Forelimb muscle (tissue), 1 donor: ENCODE results near the gene SHMT2. TPM values are rescaled to one million over a fixed set of nuclear protein-coding genes. Genes with fewer than 3 reads are reported as not detected.
"Not testable (repeated sequence)": the region's sequence is repeated elsewhere in the genome, so short reads cannot be mapped to it uniquely, and the experiment has no call there.

Source experiments
- DNase-seq: peaks from one replicate; pipeline ENCODE4 v3.0.0-alpha.2; 2013; ENCODE audit warnings: low read depth
- polyA plus RNA-seq: library from polyadenylated mRNA; unstranded; fragments of 120-200 nt; gene quantifications from one replicate; pipeline ENCODE4 v1.2.1, GENCODE V29; 2013; ENCODE audit not compliant: insufficient read length

Gene SHMT2
- polyA plus RNA-seq, 1 donor: 64.4 TPM

DNA sequence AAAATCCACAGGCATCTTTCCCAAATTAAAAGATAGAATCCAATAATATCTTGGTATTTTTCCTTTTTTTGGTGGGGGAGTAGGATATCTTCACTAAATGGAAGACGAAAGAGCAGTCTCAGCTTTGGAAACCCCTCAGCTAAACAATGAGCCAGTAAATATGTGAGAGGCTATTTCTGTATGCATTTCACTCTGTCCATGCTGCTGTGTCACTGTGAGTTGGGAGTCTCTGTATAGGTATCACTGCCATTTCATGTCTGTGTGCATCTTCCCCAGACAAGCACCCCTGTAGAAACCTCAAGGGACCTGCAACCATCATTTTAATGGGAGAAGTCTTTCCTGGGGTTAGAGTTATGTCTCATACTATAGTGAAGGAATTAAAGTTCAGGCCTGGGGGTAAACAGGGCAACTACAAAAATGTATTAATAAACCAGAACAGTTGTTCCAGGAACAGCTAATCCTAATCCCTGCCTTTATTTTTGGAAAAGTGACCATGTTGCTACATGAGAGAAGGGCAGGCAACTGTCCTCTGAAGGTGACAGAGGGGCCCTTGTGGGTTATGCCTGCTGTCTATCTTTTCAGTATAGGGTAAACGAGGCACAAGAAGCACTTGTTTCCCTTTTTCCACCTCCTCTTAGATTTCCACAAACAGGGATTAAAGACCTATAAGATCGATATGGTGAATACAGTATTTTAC lies 32.8 kb downstream of the SHMT2 start:
- DNase-seq: no peak

DNA sequence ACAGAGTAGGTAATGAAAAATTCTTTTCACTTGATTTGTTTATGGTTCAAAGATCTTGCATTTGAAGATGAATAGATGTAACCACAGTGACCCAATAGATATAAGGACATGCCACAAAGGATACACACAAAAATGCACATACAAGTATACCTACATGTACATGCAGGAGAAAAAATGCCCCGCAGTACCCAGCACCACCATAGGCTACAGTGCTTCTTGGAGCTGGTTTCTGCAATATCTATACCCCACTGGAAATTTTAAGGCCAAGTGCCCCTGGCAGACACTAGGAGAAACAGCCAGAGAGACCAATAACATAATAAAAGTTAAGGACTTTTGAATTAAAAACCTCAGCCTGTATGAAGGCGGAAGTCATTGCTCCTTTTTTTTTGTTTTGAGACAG lies 33.6 kb downstream of the SHMT2 start:
- no peak for DNase-seq

DNA sequence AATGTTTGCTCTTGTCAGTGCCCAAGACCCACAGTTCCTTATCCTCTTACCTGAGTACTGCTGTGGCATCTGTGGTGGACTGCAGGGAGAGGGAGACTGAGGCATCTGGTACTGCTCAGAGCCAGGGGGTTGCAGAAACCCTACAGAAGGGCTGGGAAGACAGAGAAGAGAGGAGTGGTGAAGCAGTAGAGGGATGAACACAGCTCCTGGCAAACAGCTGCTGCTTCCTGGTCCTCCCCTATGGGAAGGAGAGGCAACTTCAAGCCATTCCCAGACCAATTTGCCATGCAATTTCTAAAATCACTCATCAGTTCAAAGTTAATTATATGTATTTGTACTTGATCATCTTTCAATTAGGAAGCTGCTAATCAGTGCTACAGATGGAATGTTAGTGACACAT lies 37.2 kb downstream of the SHMT2 start:
- no peak for DNase-seq

DNA sequence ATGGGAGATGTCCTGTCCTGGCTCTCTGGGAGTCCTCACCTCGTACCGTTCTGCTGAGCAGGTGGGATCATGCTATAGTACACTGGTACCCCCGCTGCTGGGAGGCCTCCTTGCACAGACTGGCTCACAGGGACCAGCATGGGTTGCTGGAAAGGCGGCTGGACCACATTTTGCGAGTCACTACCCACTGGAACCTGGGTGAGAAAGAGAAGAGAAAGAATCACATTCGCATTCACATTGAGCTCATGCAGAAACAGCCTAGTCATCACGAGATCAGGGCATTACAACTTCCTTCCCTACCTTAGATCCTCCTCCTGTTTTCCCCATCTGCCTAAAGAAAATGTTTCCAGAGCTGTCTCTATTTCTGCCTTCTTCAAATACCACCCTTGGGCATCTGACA lies 38.8 kb downstream of the SHMT2 start:
- DNase-seq: no peak

DNA sequence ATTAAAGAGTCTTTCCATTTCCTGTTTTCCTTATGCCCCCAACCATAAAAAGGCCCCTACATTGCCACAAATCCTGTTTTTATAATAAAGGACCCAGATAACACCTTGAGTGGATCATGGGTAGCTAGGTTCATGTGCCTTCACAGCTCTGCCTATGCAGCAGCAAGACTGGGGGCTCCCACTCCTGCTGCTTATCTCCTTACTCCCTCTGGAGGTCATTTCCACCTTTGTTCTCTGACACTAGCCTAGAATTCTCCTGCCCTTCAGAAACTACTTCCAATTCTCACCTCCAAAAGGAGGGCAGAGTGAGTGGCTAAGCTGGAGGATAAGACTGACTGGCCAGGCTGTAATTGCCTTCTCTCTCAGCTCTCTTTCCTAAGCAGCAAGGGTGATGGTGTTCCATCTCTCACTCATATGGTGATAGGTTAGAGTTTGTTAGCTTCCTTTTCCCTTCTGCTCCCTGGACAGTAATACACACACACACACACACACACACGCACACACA lies 41.5 kb downstream of the SHMT2 start:
- no peak for DNase-seq

DNA sequence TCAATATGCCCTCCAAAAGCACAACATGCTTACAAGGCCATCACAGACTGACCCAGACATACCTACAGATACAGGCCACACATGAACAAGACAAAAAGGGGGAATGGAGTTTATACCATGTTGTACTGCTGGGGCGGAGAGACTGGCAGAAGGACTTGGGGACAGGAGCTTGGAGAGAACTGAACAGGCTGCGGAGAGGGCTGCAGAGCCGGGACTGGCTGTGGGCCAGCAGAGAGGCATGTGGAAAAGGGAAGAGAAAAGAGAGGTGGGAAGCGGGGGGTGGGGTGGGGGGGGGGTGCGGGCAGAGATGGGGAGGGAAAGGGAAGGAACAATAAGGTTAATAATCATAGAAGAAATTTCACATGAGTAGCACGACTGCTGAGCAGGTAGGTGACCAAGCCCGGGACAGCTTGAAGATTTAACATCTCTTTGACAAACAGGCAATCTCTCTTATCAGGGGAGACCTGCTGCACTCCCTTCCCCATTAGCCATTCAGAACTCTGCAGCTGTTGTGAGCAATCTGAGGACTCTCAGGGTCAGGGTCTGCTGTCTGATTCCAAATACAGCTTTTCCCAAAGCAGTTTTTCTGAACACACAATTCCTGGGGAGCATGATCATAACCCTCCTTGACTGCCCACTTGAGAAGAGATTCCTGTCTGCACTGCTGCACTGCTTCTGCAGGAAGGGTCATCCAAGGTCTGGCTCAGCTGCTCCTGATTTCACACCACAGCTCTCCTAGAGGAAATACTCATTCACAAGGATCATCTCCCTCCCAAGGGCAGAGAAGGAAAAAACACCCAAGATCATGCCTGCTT lies 43.0 kb downstream of the SHMT2 start:
- DNase-seq: no peak

DNA sequence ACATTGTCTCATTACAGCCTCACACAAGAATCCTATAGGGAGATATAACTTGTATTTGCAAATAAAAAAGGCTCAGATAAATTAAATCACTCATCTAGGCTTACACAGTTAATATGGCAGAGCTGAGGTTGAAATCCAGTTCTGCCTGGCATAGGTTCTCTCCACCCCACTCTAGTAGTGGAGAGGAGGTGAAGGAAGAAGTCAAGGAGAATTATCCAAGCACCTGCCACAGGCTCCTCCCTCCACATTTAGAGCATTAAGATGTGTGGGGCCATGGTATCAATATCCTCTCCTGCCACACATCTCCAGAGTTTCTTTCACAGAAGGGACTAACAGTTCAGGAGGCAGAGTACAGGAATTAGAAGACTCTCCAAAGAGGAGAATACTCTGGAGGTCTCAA lies 44.0 kb downstream of the SHMT2 start:
- no peak for DNase-seq

DNA sequence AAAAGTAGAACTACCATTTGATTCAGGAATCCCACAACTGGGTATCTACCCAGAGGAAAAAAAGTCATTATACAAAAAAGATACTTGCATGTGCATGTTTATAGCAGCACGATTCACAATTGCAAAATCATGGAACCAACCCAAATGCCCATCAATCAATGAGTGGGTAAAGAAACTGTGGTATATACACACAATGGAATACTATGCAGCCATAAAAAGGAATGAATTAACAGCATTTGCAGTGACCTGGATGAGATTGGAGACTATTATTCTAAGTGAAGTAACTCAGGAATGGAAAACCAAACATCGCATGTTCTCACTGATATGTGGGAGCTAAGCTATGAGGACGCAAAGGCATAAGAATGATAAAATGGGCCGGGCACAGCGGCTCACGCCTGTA lies 46.7 kb downstream of the SHMT2 start:
- DNase-seq: not testable (repeated sequence)

DNA sequence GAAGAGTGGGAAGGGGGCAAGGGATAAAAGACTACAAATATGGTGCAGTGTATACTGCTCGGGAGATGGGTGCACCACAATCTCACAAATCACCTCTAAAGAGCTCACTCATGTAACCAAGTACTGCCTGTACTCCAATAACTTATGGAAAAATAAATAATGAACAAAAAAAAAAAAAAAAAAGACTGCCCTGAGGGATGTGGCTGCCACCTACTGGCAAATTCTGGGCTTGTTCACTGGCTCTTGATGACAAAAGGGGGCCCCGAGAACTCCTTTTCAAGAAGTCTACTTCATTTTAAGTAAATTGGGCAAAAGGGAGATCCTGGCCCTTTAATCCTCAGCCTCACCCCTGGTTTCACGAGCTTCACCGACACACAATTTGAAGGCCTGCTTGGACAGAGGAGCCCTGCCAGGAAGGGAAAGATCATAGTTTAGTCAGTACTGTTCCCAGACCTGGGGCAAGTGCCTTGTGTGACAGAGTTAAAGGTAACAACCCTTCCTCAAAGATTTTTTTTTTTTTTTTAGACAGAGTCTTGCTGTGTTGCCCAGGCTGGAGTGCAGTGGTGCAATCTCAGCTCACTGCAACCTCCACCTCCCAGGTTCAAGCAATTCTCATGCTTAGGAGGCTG lies 47.5 kb downstream of the SHMT2 start:
- DNase-seq: no peak

DNA sequence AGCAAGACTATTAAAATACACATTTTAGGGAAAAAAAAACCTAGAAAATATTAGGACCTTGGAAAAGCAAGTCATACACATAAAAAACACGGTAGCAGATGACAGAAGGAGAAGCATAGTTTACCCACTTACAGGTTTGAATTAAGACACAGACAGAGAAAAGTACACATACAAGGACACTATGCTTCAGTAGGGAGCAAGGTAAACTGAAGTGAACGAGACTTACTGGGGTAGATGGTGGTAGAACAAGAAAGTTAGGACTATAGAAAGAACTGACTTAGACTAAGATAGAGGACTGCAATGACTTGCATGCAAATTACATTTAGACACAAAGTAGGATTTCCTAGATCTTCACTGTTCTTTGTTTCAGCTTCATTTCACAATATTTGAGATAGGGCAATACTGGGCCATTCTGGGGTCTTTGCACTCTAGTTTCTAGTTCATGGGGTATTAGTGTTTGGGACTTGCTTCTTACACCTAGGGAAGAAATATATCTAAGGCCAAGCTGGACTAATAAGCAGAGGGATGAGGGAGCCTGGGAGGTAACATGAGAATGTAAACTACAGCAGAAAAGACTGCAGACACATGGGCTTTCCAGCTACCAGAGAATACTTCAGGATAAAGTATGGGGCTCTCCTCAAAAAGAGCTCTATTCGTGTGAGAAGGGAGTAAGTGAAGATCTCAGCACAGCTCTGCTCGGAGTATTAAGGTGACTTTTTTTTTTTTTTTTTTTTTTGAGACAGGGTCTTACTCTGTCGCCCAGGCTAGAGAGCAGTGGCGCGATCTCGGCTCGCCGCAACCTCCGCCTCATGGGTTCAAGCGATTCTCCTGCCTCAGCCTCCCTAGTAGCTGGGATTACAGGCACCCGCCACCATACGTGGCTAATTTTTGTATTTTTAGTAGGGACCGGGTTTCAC lies 49.2 kb downstream of the SHMT2 start:
- DNase-seq: no peak

DNA sequence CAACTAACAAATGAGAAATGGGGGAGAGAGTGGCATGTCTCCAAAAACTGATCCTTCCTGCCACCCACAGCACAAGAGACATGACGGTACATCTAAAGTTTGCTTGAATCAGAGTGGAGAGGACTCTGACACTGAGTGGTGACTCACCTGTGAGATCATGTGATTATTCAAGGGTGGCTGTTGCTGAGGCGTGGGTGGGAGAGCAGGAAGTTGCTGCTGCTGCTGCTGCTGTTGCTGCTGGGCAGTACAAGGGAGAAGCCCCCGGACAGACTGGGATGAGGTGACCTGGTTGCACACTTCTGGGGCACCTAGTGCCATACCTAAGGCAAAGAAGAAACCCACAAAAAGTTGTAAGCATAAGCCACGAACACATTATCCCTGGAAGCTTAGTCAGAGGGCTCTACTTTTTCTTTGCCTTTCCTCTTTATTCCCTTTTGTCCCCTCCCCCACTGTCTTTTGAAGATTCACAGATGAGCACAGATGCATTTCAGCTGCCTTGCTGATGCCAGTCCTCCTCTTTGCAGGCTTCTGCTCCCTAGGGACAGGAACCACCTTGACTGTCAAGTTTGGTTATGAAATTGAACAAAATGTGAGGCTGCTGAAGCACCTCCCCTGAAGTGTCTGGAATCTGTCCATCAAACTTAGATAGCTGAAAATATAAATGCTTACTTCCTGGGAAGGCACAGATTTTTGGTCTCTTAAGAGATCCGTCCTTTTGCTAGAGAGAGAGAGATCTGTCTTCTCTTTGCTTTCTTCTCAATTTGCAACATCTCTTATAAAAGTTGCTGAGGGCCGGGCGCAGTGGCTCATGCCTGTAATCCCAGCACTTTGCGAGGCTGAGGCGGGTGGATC lies 50.9 kb downstream of the SHMT2 start:
- DNase-seq: no peak

DNA sequence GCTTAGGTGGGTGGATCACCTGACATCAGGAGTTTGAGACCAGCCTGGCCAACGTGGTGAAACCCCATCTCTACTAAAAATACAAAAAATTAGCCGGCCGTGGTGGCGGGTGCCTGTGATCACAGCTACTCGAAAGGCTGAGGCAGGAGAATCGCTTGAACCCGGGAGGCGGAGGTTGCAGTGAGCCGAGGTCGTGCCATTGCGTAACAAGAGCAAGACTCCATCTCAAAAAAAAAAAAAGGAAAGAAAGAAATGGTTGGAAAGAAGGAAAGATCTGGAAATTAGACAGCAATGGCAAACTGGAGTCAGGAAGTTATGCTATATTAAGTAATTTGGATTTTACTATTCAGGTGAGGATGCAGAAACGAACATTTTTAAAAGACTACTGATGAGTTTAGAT lies 52.6 kb downstream of the SHMT2 start:
- not testable (repeated sequence) for DNase-seq

Other genes starting within 250 kb of the SHMT2 start
- 4.8 TPM for gene ZBTB39, start 223.2 kb upstream of the SHMT2 start, polyA plus RNA-seq
- gene TAC3, start 213.2 kb upstream of the SHMT2 start, polyA plus RNA-seq: not detected
- 0.23 TPM for gene MYO1A, start 179.6 kb upstream of the SHMT2 start, polyA plus RNA-seq
- gene NEMP1, start 150.9 kb upstream of the SHMT2 start, polyA plus RNA-seq: 17.3 TPM
- 30.1 TPM for gene NAB2, start 140.6 kb upstream of the SHMT2 start, polyA plus RNA-seq
- 32.2 TPM for gene STAT6, start 118.3 kb upstream of the SHMT2 start, polyA plus RNA-seq
- 95.2 TPM for gene LRP1, start 101.2 kb upstream of the SHMT2 start, polyA plus RNA-seq
- 0.77 TPM for gene LRP1-AS, start 82.1 kb upstream of the SHMT2 start, polyA plus RNA-seq
- 2.8 TPM for gene NXPH4, start 12.9 kb upstream of the SHMT2 start, polyA plus RNA-seq
- gene STAC3, start 21.5 kb downstream of the SHMT2 start, polyA plus RNA-seq: 488 TPM
- gene R3HDM2, start 201.3 kb downstream of the SHMT2 start, polyA plus RNA-seq: 50.1 TPM
- 0.25 TPM for gene INHBC, start 205.1 kb downstream of the SHMT2 start, polyA plus RNA-seq
- gene INHBE, start 225.6 kb downstream of the SHMT2 start, polyA plus RNA-seq: 3.8 TPM
- 11.2 TPM for gene GLI1, start 230.1 kb downstream of the SHMT2 start, polyA plus RNA-seq